Amniotic stem cell (primary cell): Measurements from ENCODE around the gene MTMR12.

Experiments used
- DNase-seq: peaks from one replicate; lab custom pipeline; 2025; lab: John Stamatoyannopoulos, UW

MTMR12 gene

DNA sequence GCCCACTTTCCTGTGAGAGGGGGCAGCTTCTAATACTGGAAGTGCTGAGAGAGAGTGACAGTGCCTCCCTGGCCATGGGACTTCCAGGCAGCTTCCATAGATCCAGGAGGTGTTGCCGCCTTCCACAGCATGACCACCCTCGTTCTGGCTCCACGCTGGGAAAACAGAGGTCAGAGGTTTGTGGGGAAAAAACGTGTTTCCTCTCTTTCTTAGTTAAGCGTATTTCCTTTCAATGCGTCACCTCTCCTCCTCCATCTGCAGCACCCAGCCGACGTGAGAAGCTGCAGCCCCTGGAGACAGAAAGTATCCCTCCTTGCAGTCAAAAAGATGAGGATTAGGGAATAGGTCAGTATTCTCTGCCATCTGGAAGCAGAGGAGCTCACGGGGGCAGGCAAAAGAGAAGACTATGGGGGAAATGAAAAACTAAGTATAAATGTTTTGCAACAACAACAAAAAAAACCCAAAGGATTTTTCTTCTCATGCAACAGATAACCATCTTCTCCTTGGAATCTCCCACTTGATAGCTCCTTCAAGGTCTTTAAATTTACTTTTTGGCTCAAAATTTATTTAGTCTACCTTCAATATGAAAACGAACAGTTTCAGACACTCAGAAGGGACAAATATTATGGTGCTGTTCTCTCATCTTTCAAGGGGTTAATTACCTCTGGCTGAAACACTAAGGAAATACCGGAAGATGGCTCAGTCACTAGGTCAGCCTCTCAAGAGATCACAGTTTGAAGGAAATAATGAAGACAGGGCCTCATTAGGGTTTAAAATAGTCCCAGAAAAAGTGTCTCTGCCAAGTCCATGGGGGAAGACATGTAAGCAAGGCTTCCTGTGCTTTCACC lies 38.0 kb downstream of the MTMR12 start:
- peak; percentile 17 for DNase-seq

DNA sequence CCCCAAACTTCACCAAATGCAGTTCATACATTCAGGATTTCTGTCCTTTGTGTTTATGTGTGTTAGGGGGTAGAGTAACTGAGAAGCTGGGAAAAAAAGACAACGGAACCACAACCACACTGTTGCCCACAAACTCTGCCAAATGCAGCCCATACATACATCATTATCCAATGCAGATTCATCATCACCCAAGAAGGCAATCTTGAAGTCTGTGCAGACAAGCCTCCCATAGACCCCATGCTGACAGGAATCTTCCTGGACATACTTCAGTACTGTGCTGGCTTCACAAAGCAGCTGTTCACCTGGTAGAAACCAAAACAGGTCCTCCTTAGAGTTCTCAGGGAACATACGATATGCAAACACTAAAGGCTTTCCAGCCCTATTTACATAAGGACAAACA lies 38.9 kb downstream of the MTMR12 start:
- no peak for DNase-seq

DNA sequence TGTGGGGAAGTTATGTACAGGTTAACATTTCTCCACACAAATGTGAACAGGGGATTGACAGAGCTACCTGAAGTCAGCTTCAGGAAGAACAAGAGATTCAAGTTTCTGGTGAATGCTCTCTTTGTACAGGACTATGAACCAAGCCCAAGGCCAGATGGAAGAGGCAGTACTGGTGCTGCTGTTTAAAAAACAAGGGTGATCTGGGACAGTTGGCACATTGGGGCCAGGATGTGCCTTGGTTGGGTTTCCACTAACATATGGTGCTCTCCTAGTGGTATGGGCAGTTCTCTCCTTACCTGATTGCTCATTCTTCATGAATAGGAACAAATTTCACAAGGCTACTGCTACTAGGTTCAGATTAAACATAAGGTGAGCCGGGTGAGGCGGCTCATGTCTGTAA lies 40.0 kb downstream of the MTMR12 start:
- no peak for DNase-seq

DNA sequence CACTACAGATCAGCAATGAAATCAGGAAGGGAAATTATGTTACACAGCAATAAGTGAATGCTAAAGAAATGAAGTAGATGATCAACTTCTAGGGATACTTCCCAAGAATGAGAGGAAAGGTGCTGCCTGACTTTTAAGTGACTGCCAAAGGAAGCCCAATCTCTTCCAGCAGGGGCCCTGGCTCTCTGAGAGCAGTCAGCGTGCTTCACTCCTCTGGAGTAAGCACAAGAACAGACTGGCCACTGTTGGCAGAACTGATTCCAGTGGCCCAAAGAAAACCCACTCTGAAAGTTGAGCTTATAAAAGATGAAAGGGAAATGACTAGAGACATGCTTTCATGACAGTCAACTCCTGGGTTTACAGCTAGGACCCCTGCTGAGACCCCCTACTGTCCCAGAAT lies 41.8 kb downstream of the MTMR12 start:
- DNase-seq = no peak

DNA sequence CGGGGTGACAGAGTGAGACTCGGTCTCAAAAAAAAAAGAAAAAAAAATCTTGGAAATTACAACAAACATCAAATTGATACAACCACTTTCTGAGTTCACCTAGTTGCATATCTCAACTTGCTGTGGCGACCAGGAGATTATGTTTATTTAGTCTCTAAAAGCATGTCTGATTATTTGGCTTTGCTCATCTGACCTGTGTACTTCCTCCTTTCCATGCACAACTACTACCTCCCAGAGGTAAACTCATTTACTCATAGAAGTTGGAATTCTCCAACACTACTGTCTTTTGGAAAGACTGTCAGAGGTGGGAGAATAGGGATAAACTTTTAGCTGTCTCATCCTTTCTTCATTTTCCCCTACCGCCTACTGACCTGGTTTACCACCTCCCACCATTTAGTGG lies 42.6 kb downstream of the MTMR12 start:
- DNase-seq = no peak

DNA sequence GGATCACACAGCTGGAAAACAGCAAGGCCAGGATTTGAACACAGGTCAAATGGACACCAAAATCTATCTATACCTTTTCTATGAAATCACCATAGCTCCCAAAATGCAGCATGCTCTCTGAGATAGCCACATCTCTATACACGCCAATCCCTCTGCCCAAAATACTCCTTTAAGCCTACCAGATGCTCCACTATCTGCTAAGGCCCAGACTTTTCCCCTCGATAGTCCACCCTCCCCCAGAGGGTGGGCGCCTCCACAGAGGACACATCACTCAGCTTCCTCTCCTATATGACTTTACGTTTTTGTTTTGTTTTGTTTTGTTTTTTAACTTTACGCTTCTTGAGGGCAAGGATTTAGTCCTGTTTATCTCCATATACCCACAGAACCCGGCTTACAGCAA lies 46.8 kb downstream of the MTMR12 start:
- no peak for DNase-seq

DNA sequence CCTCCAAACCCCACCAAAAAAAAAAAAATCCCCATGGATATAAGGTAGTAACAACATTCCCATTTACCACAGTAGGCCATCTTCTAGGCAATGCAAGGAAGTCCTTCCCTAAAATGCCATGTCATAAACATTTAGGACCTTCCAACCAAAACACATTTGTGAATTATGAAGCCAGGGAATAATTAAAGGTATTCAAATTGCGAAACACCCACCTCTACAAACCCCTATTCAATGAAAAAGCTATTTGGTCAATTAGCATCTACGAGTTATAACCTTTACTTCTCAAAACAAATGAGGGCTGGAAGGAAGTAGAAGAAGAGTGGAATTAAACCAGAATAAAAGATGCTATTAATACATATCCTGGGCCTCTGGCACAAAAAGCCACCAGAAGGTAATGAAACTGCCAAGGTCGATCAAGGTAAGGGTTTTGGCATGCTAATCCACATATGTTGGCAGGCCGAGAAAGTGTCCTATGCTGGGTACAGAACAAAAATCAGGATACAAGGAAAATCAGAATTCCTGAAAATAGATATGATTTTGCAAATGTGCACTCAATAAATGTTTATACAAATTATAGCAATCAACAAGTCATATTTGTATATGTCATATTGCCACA lies 47.7 kb downstream of the MTMR12 start:
- DNase-seq = no peak

DNA sequence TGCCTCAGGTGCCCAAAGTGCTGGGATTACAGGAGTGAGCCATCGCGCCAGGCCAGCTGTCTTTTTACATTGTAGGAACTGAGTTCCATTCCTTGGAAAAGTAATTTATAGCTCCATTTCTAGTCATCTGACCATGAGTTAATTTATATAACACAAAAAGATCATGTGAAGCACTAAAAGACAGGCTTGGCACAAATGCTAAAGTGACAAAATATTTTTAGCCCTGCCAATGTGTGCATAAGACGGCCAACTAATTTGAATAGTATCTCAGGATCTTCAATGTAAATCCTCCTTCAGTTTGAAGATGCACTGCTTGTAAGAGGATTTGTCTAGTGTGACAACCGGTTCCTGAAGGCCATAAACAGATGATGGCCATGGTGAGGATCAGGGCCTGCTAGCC lies 49.1 kb downstream of the MTMR12 start:
- no peak for DNase-seq

DNA sequence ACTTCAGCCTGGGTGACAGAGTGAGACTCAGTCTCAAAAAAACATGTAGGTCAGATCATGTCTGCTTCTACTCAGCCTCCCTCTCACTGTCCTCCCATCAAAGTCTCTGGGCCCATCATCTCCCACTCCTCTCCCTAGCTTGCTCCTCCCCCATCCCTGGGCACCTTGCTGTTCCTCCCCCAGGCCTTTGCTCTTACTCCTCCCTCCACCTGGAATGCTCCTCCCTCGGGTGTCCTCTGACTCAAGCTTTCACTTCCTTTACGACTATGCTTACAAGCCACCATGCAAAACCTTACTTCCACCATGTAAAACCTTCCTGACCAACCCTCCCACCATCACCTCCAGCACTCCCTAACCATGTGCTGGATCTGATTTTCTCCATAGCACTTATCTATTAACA lies 51.5 kb downstream of the MTMR12 start:
- no peak for DNase-seq

DNA sequence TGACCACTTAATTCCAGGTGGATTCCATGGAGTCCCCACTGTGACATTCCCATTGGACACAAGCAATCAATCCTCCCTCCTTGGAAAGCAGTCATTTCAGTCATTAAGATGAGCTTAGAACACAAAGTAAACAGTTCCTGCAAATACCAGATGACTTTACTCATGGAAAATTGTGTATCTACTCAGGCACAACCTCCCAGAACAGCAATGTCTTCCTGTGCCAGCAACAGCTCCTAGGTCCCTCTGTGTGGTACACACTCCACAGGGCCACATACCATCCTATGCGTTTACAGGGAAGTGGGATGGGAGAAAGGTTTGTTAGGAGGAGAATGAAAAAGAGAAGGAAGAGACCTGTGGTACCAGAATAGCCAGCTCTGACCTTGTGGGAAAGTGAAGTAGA lies 53.7 kb downstream of the MTMR12 start:
- no peak for DNase-seq

DNA sequence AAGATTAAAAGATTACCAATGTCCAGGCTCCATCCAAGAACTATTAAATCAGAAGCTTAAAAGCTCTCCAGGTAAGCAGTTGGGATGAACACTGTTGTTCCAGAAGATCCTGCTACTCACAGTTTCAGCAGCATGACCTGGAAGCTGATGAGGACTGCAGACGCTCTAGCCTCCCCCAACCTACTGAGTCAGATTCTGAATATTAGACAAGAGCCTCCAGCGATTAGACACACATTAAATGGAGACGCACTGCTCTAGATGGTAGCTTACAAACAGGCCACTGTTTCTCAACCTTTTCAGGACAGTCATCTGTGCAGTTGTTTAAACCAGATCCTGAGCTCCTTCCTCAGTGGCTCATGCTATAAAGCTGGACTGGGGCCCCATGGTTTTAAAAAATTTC lies 54.3 kb downstream of the MTMR12 start:
- no peak for DNase-seq

DNA sequence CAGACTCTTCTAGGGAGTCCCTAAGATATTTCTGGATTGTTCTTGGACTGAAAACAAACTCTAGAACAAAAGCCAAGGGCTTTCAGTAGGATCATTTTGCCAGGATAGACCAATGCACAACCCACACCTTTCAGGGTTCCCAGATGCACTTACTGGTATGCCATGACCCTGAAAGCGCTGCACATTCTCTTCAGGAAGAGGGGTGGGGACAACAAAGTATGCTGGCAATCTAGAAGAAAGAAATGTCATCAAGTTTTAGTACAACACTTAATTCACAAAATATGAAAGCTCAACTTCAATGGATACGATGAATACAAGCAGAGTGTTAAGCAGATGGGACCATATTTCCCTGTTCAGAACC lies 57.2 kb downstream of the MTMR12 start:
- DNase-seq = no peak

DNA sequence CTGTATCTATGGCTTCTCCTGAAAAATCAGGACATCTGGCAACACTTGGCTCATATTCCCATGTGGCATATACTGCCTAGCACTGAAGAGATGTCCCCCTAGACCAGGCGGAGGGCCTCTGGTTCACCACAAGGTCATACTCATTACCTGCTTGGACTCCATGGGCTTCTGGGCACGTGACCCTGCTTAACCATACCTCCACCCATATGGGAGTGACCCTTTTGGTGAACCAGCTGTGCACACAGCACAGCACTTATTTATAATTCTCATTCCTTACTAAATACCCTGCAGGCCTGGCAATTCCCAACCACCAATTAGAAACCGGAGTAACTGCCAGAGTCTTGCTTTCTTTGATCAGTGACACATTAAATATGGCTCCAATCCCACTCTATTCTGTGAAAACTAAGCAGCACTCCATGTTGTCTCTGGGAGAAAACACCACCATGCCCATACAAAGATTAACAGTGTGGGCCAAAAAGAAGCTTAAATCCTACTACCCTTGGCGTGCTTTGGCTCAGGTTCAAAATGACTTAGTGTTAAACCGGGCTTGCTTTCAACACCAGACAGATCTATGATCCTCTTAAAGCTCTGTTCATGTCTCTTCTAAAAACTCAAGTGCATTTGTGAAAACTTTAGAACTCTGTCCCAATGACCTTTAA lies 57.7 kb downstream of the MTMR12 start:
- DNase-seq = no peak

DNA sequence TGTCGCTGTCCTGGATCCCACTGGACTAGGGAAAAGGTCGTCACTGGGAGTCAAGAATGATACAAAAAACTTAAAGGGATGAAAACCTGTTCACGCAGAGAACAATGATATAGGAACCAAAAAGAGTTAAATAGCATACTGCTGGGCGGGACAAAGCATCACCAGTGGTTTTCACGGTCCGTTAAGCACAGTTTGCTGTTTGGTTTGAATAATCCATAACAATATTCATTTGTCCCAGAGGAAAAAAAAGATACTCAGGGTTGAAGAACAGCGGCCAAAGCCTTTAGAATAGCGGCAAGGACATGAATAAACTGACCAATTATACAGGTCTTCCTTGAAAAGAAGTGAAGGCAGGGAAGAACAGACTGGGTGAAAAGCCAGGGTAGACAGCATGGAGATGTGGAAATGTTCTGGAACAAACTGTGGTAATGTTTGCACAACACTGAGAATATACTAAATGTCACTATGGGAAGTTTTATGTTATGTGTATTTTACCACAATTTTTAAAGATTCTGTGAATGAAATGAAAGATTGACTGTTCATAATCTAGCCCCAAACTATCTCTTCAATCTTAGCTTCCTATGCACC lies 60.8 kb downstream of the MTMR12 start:
- no peak for DNase-seq

DNA sequence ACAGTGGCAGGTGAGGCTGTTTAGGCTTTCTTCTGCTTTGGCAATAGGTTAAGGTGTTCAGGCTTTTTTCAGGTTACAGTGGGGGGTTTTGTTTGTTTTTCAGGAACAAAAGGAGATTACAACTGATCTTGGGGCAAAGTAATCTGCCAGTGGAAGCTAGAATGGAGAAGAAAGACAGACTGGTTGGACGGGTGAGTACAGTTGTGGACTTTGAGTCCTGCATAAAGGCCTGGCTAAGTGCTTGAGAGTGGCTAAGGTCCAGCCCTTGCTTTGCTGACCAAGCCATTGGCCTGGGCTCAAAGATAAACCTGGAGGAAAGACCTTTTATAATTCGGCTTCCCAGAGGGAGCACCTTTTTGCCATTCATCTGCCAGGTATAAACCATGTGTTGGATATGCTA lies 63.1 kb downstream of the MTMR12 start:
- no peak for DNase-seq

DNA sequence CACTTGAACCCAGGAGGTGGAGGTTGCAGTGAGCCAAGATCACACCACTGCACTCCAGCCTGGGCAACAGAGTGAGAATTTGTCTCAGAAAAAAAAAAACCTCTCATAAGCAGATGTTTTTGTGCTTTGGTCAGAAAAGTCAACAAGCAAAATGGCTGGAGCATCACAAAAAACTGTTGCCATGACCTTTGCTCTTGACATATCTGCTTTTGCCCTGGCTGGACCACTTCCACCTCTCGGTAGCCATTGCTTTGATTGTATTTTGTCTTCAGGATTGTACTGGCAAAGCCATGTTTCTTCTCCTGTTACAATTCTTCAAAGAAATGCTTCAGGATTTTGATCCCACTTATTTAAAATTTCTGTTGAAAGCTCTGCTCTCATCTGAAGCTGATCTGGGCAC lies 67.0 kb downstream of the MTMR12 start:
- no peak for DNase-seq

DNA sequence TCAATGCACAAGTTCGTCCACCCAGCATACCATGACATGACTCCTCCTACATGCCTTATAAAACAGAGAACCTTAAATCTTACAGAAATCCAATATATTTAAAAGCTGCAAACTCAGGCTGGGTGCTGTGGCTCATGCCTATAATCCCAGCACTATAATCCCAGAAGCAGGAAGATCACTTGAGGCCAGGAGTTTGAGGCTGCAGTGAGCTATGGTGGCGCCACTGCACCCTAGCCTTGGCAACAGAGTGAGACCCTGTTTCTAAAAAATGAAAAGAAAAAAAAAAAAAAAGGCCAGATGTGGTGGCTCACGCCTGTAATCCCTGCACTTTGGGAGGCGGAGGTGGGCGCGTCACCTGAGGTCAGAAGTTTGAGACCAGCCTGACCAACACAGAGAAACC lies 68.7 kb downstream of the MTMR12 start:
- no peak for DNase-seq

DNA sequence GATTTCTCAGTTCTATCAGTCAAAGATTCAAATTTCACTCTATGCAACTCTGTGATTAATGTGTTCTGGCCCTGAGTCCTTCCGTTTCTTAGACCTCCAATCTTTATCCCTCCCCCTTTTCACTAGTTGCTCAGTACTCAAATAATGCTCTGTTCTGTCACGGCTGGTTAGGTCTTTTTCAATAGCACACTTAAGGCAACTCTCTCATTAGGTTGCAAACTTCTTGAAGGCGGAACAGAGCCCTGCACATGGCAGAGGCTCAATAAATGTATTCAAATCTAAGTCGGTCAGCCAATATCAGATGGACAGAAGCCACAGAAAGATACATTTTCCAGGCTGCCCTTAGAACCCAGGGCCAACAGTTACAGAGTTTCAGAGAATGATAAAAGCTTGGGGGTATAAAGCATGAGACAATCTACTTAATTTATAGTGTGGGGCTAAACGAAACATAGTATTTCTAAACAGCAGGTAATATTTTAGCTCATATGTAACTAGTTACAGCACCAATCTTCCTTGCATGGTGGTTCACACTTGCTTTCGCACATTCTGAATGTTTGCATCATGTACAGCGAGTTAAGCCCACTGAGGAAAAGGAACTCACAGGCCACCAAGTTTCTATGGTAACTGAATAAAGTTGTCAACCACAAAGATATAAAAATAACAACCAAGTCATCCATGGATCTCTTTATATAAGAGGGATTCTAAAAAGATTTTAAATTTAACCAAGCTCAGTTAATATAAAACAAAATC lies 71.5 kb downstream of the MTMR12 start:
- DNase-seq = no peak

DNA sequence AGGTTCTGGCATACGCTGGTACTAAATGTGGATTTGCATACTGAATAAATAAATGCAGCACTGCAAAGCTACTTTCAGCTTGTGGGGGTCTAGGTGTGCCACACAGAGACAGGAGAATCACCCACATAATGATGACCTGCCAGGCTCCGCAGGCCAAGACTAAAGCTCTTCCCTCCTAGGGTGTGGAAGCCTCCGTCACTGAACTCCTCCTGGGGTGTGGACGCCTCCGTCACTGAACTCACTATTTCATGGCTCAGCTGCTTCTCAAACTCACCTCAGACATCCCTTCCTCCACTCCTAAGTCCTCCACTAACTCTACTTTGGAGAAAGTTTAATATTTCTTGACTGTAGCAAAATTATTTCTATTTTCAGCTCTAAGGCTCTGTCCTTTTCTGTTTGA lies 73.4 kb downstream of the MTMR12 start:
- no peak for DNase-seq

DNA sequence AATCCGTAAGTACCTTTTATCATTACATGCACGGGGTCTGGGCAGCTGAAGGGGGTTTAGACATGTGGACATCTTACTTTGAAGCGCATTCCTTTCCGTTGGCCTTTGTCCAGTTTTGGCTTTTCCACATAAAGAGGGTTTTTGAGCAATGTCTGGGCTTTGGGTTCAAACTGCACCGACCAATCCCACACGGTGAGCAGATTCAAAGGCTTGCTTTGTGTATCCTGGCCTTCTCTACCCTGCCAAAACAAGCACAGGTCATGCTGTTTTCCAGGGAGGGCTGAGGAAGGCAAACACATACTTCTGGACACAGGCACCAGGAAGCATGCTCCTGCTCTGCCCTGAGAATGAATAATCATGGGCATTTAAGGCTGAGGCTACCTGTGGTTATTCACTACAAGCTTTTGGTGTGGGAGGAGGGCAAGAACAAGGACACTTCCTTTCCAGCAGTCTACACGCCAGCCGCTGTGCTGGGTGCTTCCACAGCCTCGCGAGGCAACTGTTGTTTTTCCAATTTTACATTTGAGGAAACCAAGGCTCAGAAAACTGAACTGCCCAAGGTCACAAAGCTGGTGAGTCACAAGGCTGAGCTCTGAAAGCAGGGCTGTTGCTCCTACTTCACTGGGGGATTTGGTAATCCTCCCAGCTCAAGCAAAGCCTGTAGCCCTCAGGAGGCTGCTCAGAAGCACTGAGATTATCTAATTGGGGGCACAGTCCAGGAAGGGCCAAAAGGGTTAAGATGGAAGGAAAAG lies 78.9 kb downstream of the MTMR12 start:
- DNase-seq = peak; percentile 22

DNA sequence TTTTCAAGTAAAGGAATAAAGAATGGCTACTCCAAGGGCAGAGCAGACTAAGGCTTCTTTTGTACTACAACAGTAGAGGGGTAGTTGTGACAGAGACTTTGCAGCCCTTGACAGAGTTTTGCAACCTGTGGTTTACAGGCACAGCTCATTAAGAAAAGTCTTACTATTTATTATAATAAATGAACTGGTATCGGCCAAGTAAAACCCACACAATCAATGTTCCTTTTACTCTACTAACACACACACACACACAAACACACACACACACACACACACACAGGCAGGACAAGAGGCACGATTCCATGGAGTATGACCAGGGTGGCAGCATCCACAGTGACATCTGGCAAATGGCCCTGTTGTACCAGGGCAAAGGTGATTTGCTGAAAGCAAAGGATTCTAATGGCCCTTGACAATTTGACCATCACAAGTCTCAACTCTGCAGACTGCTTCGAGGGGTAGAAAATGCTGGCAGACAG lies 79.5 kb downstream of the MTMR12 start:
- DNase-seq = no peak
